Upper lobe of right lung (tissue), 1 donor: ENCODE measurements around the gene SLC36A4. TPM values are rescaled to one million over a fixed set of nuclear protein-coding genes. Genes with fewer than 3 reads are reported as not detected.

Source experiments
- ATAC-seq: fragments of 200-7000 bp; cut with Tn5 transposase; one replicate; pipeline ENCODE4 v1.9.1; 2020; ENCODE audit warnings: mild to moderate bottlenecking, moderate library complexity
- DNase-seq: peaks from one replicate; pipeline ENCODE4 v3.0.0-alpha.2; 2020
- H3K27ac ChIP-seq: fragments of 200-600 bp; one replicate; pipeline ENCODE4 v1.8.0; 2022
- H3K27me3 ChIP-seq: fragments of 200-600 bp; one replicate; pipeline ENCODE4 v1.8.0; 2022; ENCODE audit warnings: mild to moderate bottlenecking
- H3K36me3 ChIP-seq: fragments of 200-600 bp; one replicate; pipeline ENCODE4 v1.8.0; 2022
- H3K4me1 ChIP-seq: fragments of 200-600 bp; one replicate; pipeline ENCODE4 v1.8.0; 2022
- H3K4me3 ChIP-seq: fragments of 200-600 bp; one replicate; pipeline ENCODE4 v1.8.0; 2022; ENCODE audit warnings: mild to moderate bottlenecking
- H3K9me3 ChIP-seq: fragments of 200-600 bp; one replicate; pipeline ENCODE4 v1.8.0; 2022
- CTCF ChIP-seq: fragments of 200-600 bp; IDR thresholded peaks from one replicate; pipeline ENCODE4 v1.8.0; 2022; ENCODE audit warnings: antibody characterized with exemption
- intact Hi-C: fragments of 100-400 bp; cut with DNase I; formaldehyde crosslinking; loops from one replicate; pipeline ENCODE4 v1.11.0; 2022
- total RNA-seq: library from RNA; stranded (reverse); fragmentation: NEBNext Ultra II Directional; extraction: Animal tissue kit (Norgen Biotek cat#: 25700); gene quantifications from one replicate; pipeline ENCODE4 v1.2.1, GENCODE V29; 2021
- donor health status: DM: no; HTN: yes; CAD: no; lungs with severe emphysema.

Gene SLC36A4
- total RNA-seq, 1 donor from 2014 or later = 15.8 TPM

DNA sequence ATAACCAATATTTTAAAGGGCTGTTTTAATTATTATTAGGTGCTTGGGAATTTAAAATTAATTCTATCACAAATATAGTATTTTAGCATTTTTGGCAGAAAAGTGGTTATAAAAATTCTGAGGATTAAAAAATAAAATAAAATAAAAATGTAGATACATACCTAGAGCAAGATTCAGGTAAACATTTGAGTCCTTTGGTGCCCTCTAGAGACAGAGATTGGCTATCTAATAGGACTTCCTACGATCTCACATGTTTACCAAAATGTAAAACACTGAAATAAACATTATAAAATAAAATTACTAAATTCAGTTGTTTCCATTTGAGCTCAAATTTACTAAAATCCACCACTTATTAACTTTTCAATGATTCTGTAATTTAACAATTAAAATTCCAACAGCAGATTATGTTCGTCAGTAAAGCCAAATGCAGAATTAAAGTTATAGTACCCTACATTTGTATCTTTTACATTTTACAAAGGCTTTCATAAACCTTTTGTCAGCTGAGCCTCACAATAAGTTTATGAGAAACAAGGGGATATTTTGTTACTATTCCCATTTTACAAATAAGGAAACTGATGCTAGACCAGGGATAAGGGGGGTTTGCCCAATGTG, 27.7 kb downstream of the SLC36A4 start:
- no peaks in the 10 kb centered on the region for H3K27me3 ChIP-seq
- peaks cover 10% of the 10 kb centered on the region for H3K36me3 ChIP-seq
- no peak for ATAC-seq
- H3K4me3 ChIP-seq = no peak overlapping the region
- peak; percentile 41 for TF ChIP-seq CTCF
- H3K9me3 ChIP-seq = no peaks in the 10 kb centered on the region
- intact Hi-C loops = no loop called here
- no peak overlapping the region for H3K27ac ChIP-seq
- no peaks in the 10 kb centered on the region for H3K4me1 ChIP-seq
- DNase-seq = no peak

- H3K4me3 ChIP-seq = no peak overlapping the region
- H3K36me3 ChIP-seq = peaks cover 20% of the 10 kb centered on the region
- no peaks in the 10 kb centered on the region for H3K27me3 ChIP-seq
- TF ChIP-seq CTCF = no peak
- H3K4me1 ChIP-seq = no peaks in the 10 kb centered on the region
- DNase-seq (no peak), ATAC-seq (no peak)
- intact Hi-C loops = no loop called here
- no peaks in the 10 kb centered on the region for H3K9me3 ChIP-seq
- H3K27ac ChIP-seq = no peak overlapping the region
These were observed 28.6 kb downstream of the SLC36A4 start for GRCh38 chr11:93169143-93169542.

DNA sequence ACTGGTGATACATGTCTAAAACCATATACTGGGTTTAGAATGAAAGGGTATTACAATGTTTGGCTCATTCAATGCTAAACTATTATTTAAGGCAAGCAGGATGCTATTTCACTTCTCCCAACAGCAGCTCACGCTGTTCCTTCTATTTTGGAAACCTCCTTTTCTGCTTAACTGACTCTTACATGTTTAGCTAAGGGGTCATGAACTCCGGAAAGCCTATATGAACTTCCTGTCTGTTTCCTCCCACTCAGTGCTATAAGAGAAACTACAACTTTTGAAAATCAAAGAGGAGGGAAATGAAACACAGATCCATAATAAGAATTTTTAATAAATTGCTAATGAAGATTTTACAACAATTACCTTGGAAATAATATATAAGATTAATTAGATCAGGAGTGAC, 30.9 kb downstream of the SLC36A4 start:
- no peaks in the 10 kb centered on the region for H3K27me3 ChIP-seq
- peaks cover 39% of the 10 kb centered on the region for H3K36me3 ChIP-seq
- H3K4me3 ChIP-seq = no peak overlapping the region
- H3K4me1 ChIP-seq = no peaks in the 10 kb centered on the region
- no peak overlapping the region for H3K27ac ChIP-seq
- no peaks in the 10 kb centered on the region for H3K9me3 ChIP-seq
- TF ChIP-seq CTCF = no peak
- DNase-seq = no peak
- ATAC-seq = peak; percentile 58
- intact Hi-C loops = no loop called here

DNA sequence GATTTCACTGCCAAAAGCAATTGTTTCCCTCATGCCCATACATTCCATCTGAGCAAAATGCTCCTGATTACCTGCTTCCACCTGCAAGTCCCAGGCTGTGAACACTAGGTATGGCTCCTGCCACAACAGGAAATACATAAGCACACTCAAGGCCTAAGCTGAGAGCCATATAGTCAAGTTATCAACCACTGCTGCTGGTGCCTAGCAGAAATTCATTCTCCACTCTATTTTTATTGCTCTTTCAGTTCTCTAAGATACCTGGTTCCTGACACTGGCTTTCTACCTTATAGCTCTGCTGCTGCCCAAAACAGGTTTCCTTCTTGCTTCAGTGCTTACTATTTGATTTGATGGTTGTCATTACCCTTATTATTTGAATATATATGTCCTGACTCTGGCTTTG, 31.6 kb downstream of the SLC36A4 start:
- ATAC-seq (no peak), DNase-seq (no peak)
- H3K4me3 ChIP-seq = no peak overlapping the region
- no peak for TF ChIP-seq CTCF
- peaks cover 45% of the 10 kb centered on the region for H3K36me3 ChIP-seq
- no peak overlapping the region for H3K27ac ChIP-seq
- no peaks in the 10 kb centered on the region for H3K4me1 ChIP-seq
- H3K27me3 ChIP-seq = no peaks in the 10 kb centered on the region
- intact Hi-C loops = no loop called here
- H3K9me3 ChIP-seq = no peaks in the 10 kb centered on the region

GRCh38 chr11:93160808-93161207, 37.0 kb downstream of the SLC36A4 start:
- Histone ChIP-seq H3K27ac (no peak overlapping the region), H3K36me3 (peaks cover 43% of the 10 kb centered on the region), H3K9me3 (no peaks in the 10 kb centered on the region), H3K27me3 (no peaks in the 10 kb centered on the region), H3K4me1 (no peaks in the 10 kb centered on the region), H3K4me3 (no peak overlapping the region)
- intact Hi-C loops = no loop called here
- DNase-seq (no peak), ATAC-seq (no peak)
- TF ChIP-seq CTCF = no peak

GRCh38 chr11:93160156-93160555, 37.6 kb downstream of the SLC36A4 start:
- intact Hi-C loops = no loop called here
- no peak for ATAC-seq
- H3K27me3 ChIP-seq = no peaks in the 10 kb centered on the region

More at GRCh38 chr11:93160156-93160555, 37.6 kb downstream of the SLC36A4 start:
- Histone ChIP-seq H3K9me3 (no peaks in the 10 kb centered on the region), H3K36me3 (peaks cover 37% of the 10 kb centered on the region), H3K4me3 (no peak overlapping the region), H3K27ac (no peak overlapping the region), H3K4me1 (no peaks in the 10 kb centered on the region)
- no peak for TF ChIP-seq CTCF
- DNase-seq = no peak
